Activated CD4-positive, alpha-beta T cell treated with anti-CD3 and anti-CD28 coated beads for 36 hours (primary cell): ENCODE data around the gene PLEKHH1. TPM values are rescaled to one million over a fixed set of nuclear protein-coding genes. Genes with fewer than 3 reads are reported as not detected.

Experiments
- ATAC-seq: fragments of 200-7000 bp; cut with Tn5 transposase; one replicate; pipeline ENCODE4 v1.10.0; 2021; ENCODE audit warnings: mild to moderate bottlenecking, moderate library complexity
- CTCF ChIA-PET: fragments of 350-600 bp; sonication (Branson Sonifier 250); formaldehyde crosslinking; loops from one replicate; lab custom pipeline; 2021; ENCODE audit warnings: antibody characterized with exemption; lab: Charles Lee
- POLR2A ChIA-PET: fragments of 350-600 bp; sonication (Branson Sonifier 250); formaldehyde crosslinking; loops from one replicate; lab custom pipeline; 2021; ENCODE audit warnings: antibody characterized with exemption, inconsistent platforms; lab: Charles Lee
- DNase-seq: peaks from one replicate; pipeline ENCODE4 v3.0.0-alpha.2; 2020
- H3K27ac Mint-ChIP-seq: one replicate; pipeline ENCODE4 v1.8.0; 2021; ENCODE audit warnings: mixed read lengths
- H3K27me3 Mint-ChIP-seq: one replicate; pipeline ENCODE4 v1.8.0; 2021; ENCODE audit warnings: mixed read lengths
- H3K36me3 Mint-ChIP-seq: one replicate; pipeline ENCODE4 v1.8.0; 2021; ENCODE audit warnings: low read depth, mixed read lengths
- H3K4me1 Mint-ChIP-seq: one replicate; pipeline ENCODE4 v1.8.0; 2021; ENCODE audit warnings: mixed read lengths
- H3K4me3 Mint-ChIP-seq: one replicate; pipeline ENCODE4 v1.8.0; 2021; ENCODE audit warnings: mild to moderate bottlenecking, moderate library complexity, mixed read lengths
- H3K9me3 Mint-ChIP-seq: one replicate; pipeline ENCODE4 v1.8.0; 2021; ENCODE audit warnings: low read depth, mixed read lengths
- intact Hi-C, 2 experiments: fragments of 100-400 bp; cut with DNase I in 1 of 2; cut with micrococcal nuclease in 1 of 2; formaldehyde crosslinking; loops; one replicate each; pipeline versions ENCODE4 v1.14.2 to v1.15.1; 2022 to 2024; cut with DNase I, micrococcal nuclease
- total RNA-seq, 2 experiments: library from RNA; stranded (reverse); gene quantifications; one replicate each; pipeline ENCODE4 v1.2.3, GENCODE V29; 2021

Gene PLEKHH1
- total RNA-seq, 2 experiments from 2014 or later: 4.1 to 5.7 TPM

DNA sequence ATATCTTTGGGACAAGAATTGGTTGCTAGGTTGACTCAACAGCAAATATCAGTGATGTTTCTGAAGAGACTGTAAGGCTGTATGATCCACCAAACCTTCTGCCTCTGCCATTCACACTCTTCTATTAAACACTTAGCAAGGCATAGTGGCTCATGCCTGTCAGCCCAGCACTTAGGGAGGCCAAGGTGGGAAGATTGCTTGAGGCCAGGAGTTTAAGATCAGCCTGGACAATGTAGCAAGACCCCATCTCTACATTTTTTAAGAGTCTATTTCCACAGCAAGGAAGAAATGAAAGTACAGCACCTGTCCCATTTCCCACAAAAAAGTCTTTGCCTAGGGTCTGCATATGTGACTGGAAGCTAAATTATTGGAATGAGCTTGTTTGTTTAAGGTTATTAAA is 94.4 kb downstream of the PLEKHH1 start:
- intact Hi-C loops: no loop called here
- Mint-ChIP-seq H3K27me3 (no peaks in the 10 kb centered on the region), H3K4me3 (no peak overlapping the region), H3K36me3 (no peaks in the 10 kb centered on the region), H3K4me1 (peaks cover 9% of the 10 kb centered on the region), H3K9me3 (no peaks in the 10 kb centered on the region), H3K27ac (no peak overlapping the region)
- DNase-seq (no peak), ATAC-seq (no peak)
- POLR2A ChIA-PET: no interaction called here
- CTCF ChIA-PET: interaction anchor here (1.1 to 2.3 kb wide), 5 partner anchors 8 to 77 kb away, joined by 4 to 8 read pairs (median 5); partner anchors contain the start of gene ARG2

DNA sequence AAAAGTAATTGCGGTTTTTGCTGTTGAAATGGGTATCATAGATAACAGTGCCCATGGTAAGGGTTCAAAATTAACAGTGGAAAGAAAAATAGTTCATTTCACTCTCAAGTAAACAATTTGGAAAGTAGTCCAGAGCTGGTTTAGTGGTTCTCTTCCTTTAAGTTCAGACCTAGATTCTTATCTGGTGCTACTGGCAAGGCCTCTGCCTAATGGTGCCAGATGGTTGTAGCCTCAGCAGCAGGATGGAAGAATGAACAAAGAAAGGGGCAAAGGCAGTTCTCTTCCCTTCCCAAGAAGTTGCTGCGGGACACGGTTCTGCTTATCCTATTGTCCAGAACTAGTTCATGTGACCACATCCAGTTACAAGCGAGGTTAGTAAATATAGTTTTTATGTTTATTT is 97.1 kb downstream of the PLEKHH1 start:
- intact Hi-C loops: no loop called here
- Mint-ChIP-seq H3K4me3 (no peak overlapping the region), H3K9me3 (no peaks in the 10 kb centered on the region), H3K27me3 (no peaks in the 10 kb centered on the region), H3K27ac (no peak overlapping the region), H3K4me1 (no peaks in the 10 kb centered on the region), H3K36me3 (no peaks in the 10 kb centered on the region)
- ChIA-PET POLR2A (no interaction called here), CTCF (interaction anchor here (0.6 to 0.8 kb wide), 2 partner anchors 10 to 27 kb away, joined by 3 read pairs; no protein-coding TSS in a partner anchor)
- DNase-seq (no peak), ATAC-seq (no peak)

DNA sequence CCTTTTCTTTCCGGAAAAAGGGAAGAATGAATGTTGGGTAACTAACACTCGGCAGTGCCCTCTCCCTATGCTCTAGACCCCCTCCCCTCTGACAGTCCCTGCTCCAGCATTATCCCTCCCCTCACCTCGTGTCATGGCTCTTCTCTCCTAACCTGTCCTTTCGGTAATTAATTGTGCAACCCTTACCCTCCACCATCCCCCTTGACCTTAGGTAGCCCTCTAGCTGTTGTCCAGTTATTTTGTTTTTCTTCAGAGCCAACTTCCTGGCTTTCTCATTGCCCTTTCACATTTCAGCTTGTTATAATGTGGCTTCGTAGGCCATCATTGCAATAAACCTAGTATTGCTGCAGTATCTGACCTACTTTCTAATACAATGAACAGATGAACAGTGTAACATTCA is 97.8 kb downstream of the PLEKHH1 start:
- intact Hi-C loops: no loop called here
- Mint-ChIP-seq H3K4me3 (no peak overlapping the region), H3K36me3 (no peaks in the 10 kb centered on the region), H3K27me3 (no peaks in the 10 kb centered on the region), H3K27ac (no peak overlapping the region), H3K9me3 (no peaks in the 10 kb centered on the region), H3K4me1 (no peaks in the 10 kb centered on the region)
- DNase-seq: no peak
- ATAC-seq: no peak
- POLR2A ChIA-PET: interaction anchor here (0.6 kb wide), 1 partner anchor 60 kb away, joined by 3 read pairs; no protein-coding TSS in a partner anchor
- CTCF ChIA-PET: interaction anchor here (0.5 to 1.3 kb wide), 5 partner anchors 10 to 271 kb away, joined by 3 to 5 read pairs (median 3); partner anchors contain the start of genes ARG2 and EIF2S1

DNA sequence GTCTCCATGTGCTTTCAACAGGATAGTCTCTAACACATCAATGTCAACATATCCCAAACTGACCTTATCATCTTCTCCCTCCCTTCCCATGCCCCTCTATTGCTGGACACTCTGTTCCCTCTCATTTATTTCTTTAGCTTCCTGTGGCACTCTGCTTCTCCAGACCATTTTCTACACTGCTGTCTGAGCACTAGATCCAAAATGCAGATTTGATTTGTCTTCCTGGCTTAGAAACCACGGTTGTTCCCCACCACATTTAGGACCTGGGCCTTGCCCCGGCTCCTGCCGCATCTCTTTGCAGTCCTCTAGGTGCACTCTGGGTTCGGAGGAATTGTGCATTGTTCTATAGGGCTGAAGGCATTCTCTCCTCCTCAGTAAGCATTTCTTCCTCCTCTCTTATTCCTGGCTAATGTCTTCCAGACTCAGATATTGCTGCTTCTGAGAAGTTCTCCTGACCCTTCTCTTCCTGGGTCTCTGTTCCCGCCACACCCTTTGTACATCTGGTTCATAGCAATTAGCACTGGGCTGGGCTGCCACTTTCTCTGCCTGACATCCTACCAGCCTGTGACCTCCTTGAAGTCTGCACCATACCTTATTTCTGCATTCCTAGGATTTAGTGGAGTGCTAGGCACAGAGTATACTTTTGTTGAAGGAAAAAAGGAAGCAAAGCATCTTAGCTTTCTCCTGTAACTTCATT is 100.5 kb downstream of the PLEKHH1 start:
- no peak for ATAC-seq
- intact Hi-C loops: no loop called here
- no peak overlapping the region for H3K4me3 Mint-ChIP-seq
- H3K27me3 Mint-ChIP-seq: no peaks in the 10 kb centered on the region
- H3K9me3 Mint-ChIP-seq: no peaks in the 10 kb centered on the region
- POLR2A ChIA-PET: no interaction called here
- H3K27ac Mint-ChIP-seq: no peak overlapping the region
- no peak for DNase-seq
- CTCF ChIA-PET: no interaction called here
- no peaks in the 10 kb centered on the region for H3K36me3 Mint-ChIP-seq
- peaks cover 3% of the 10 kb centered on the region for H3K4me1 Mint-ChIP-seq

- H3K9me3 Mint-ChIP-seq: no peaks in the 10 kb centered on the region
- no peaks in the 10 kb centered on the region for H3K36me3 Mint-ChIP-seq
- ChIA-PET CTCF (interaction anchor here (0.7 to 0.9 kb wide), 2 partner anchors 12 to 65 kb away, joined by 3 read pairs; no protein-coding TSS in a partner anchor), POLR2A (no interaction called here)
- H3K4me3 Mint-ChIP-seq: no peak overlapping the region
- DNase-seq: peak; percentile 8
- peak; percentile 95 for ATAC-seq
- H3K4me1 Mint-ChIP-seq: peaks cover 3% of the 10 kb centered on the region
- H3K27me3 Mint-ChIP-seq: no peaks in the 10 kb centered on the region
- peak overlapping the region; percentile 58 for H3K27ac Mint-ChIP-seq
- intact Hi-C loops: no loop called here
Measured at GRCh38 chr14:67636361-67636919, 103.3 kb downstream of the PLEKHH1 start.

- CTCF ChIA-PET: no interaction called here
- ATAC-seq: no peak
Measured at GRCh38 chr14:67638642-67639041, 105.6 kb downstream of the PLEKHH1 start.

More at GRCh38 chr14:67638642-67639041, 105.6 kb downstream of the PLEKHH1 start:
- intact Hi-C loops: no loop called here
- Mint-ChIP-seq H3K4me3 (no peak overlapping the region), H3K27me3 (no peaks in the 10 kb centered on the region), H3K9me3 (no peaks in the 10 kb centered on the region), H3K36me3 (peaks cover 2% of the 10 kb centered on the region), H3K4me1 (peaks cover 14% of the 10 kb centered on the region), H3K27ac (no peak overlapping the region)
- DNase-seq: no peak
- POLR2A ChIA-PET: no interaction called here

Other genes starting within 250 kb of the PLEKHH1 start
- gene ATP6V1D, start 173.5 kb upstream of the PLEKHH1 start, total RNA-seq: 10 to 100 TPM; 23.3 to 26.7 TPM
- gene EIF2S1, start 173.0 kb upstream of the PLEKHH1 start, total RNA-seq: 100 to 1,000 TPM; 212 to 233 TPM
- 1 to 10 TPM; 2.9 to 5.1 TPM for gene PLEK2, start 121.1 kb upstream of the PLEKHH1 start, total RNA-seq
- 1 to 10 TPM; 1.3 to 1.5 TPM for gene TMEM229B, start 44.6 kb upstream of the PLEKHH1 start, total RNA-seq
- gene PIGH, start 67.0 kb downstream of the PLEKHH1 start, total RNA-seq: 10 to 100 TPM; 14.9 to 21.4 TPM
- gene ARG2, start 86.6 kb downstream of the PLEKHH1 start, total RNA-seq: 10 to 100 TPM; 11.9 TPM
- 10 to 100 TPM; 42.0 to 58.3 TPM for gene VTI1B, start 141.3 kb downstream of the PLEKHH1 start, total RNA-seq
- gene RDH11, start 162.5 kb downstream of the PLEKHH1 start, total RNA-seq: 10 to 100 TPM; 72.0 to 75.6 TPM
- gene RDH12, start 168.6 kb downstream of the PLEKHH1 start, total RNA-seq: not detected